IMR-90 (cell line): ENCODE results near the gene PIGBOS1. TPM values are rescaled to one million over a fixed set of nuclear protein-coding genes. Genes with fewer than 3 reads are reported as not detected.

Experiments
- ATAC-seq: fragments of 200-7000 bp; cut with Tn5 transposase; 2 replicates; pipeline ENCODE4 v1.9.1; 2020; ENCODE audit warnings: low read depth, mild to moderate bottlenecking, moderate library complexity
- BruUV-seq: library from RNA; stranded (reverse); fragments of 400-500 nt; replicated peaks from 2 replicates; lab custom pipeline; 2021; lab: Mats Ljungman, UMichigan
- CTCF ChIA-PET: fragments of 300-600 bp; formaldehyde crosslinking; extraction: SDS; loops from one replicate; lab custom pipeline; 2021; ENCODE audit warnings: antibody characterized with exemption; lab: Yijun Ruan, JAX
- POLR2A ChIA-PET: fragments of 300-600 bp; sonication (Branson Sonifier 250); formaldehyde crosslinking; loops from one replicate; lab custom pipeline; 2022; ENCODE audit warnings: antibody characterized with exemption; ENCODE audit not compliant: unreplicated experiment; lab: Charles Lee
- DNase-seq: peaks from one replicate; pipeline ENCODE4 v3.0.0; 2013
- H2AFZ ChIP-seq: replicated peaks from 2 replicates; pipeline ENCODE3; 2013; ENCODE audit warnings: low read length, mild to moderate bottlenecking; ENCODE audit not compliant: poor library complexity
- H2AK5ac ChIP-seq: 2 replicates; pipeline ENCODE4 v1.6.1; 2013; ENCODE audit warnings: low read depth, low read length, inconsistent platforms
- H2AK9ac ChIP-seq: replicated peaks from 2 replicates; pipeline ENCODE3; 2013; ENCODE audit warnings: mild to moderate bottlenecking, low read depth, low read length, moderate library complexity; ENCODE audit not compliant: poor library complexity
- H2BK120ac ChIP-seq: 2 replicates; pipeline ENCODE4 v1.6.1; 2013; ENCODE audit warnings: low read depth, low read length, inconsistent platforms
- H2BK15ac ChIP-seq: 3 replicates; pipeline ENCODE4 v1.6.1; 2013; ENCODE audit warnings: low read depth, low read length, inconsistent platforms
- H2BK20ac ChIP-seq: 2 replicates; pipeline ENCODE4 v1.6.1; 2013; ENCODE audit warnings: low read depth, mild to moderate bottlenecking, inconsistent platforms, low read length, moderate library complexity
- H2BK5ac ChIP-seq: 2 replicates; pipeline ENCODE4 v1.6.1; 2013; ENCODE audit warnings: mild to moderate bottlenecking, low read depth, low read length, inconsistent platforms; ENCODE audit not compliant: poor library complexity, severe bottlenecking
- H3K14ac ChIP-seq: replicated peaks from 2 replicates; pipeline ENCODE4 v1.6.1; 2013; ENCODE audit warnings: low read depth, low read length, inconsistent platforms
- H3K18ac ChIP-seq: 2 replicates; pipeline ENCODE4 v1.6.1; 2013; ENCODE audit warnings: low read depth, low read length, control low read depth
- H3K23ac ChIP-seq: 2 replicates; pipeline ENCODE4 v1.6.1; 2013; ENCODE audit warnings: low read depth, low read length, inconsistent platforms
- H3K27ac ChIP-seq: 2 replicates; pipeline ENCODE4 v1.5.1; 2013; ENCODE audit warnings: mild to moderate bottlenecking, control low read depth, low read length; ENCODE audit not compliant: insufficient read depth
- H3K27me3 ChIP-seq: 2 replicates; pipeline ENCODE4 v1.6.1; 2013; ENCODE audit warnings: low read length; ENCODE audit not compliant: control insufficient read depth, insufficient read depth
- H3K36me3 ChIP-seq: 2 replicates; pipeline ENCODE4 v1.6.1; 2013; ENCODE audit warnings: low read length, mixed read lengths; ENCODE audit not compliant: control insufficient read depth, insufficient read depth
- H3K4ac ChIP-seq: 2 replicates; pipeline ENCODE4 v1.6.1; 2013; ENCODE audit warnings: low read depth, low read length, inconsistent platforms
- H3K4me1 ChIP-seq: 2 replicates; pipeline ENCODE4 v1.6.1; 2013; ENCODE audit warnings: low read length, mixed read lengths; ENCODE audit not compliant: control insufficient read depth, insufficient read depth
- H3K4me2 ChIP-seq: 2 replicates; pipeline ENCODE4 v1.6.1; 2013; ENCODE audit warnings: low read depth, mild to moderate bottlenecking, control low read depth, low read length, moderate library complexity
- H3K4me3 ChIP-seq: 2 replicates; pipeline ENCODE4 v1.5.1; 2013; ENCODE audit warnings: low read depth, mild to moderate bottlenecking, control low read depth, low read length, moderate library complexity; ENCODE audit not compliant: insufficient read depth
- H3K56ac ChIP-seq: 2 replicates; pipeline ENCODE4 v1.6.1; 2013; ENCODE audit warnings: low read length, inconsistent platforms; ENCODE audit not compliant: insufficient read depth; ENCODE audit errors: extremely low read depth
- H3K79me1 ChIP-seq, 2 experiments: 2 replicates each; pipeline ENCODE4 v1.6.1; 2013; ENCODE audit warnings: low read length in 2 of 2, inconsistent platforms in 1 of 2, low read depth in 1 of 2
- H3K9ac ChIP-seq: 2 replicates; pipeline ENCODE4 v1.6.1; 2013; ENCODE audit warnings: low read depth, low read length, control low read depth
- H3K9me1 ChIP-seq: 2 replicates; pipeline ENCODE4 v1.6.1; 2013; ENCODE audit warnings: low read length, inconsistent platforms; ENCODE audit not compliant: insufficient read depth
- H3K9me3 ChIP-seq: 2 replicates; pipeline ENCODE4 v1.6.1; 2013; ENCODE audit warnings: low read length; ENCODE audit not compliant: control insufficient read depth, insufficient read depth
- H4K20me1 ChIP-seq: 2 replicates; pipeline ENCODE4 v1.6.1; 2013; ENCODE audit warnings: low read length, inconsistent platforms; ENCODE audit not compliant: insufficient read depth
- H4K5ac ChIP-seq: 2 replicates; pipeline ENCODE4 v1.6.1; 2013; ENCODE audit warnings: mild to moderate bottlenecking, low read depth, low read length, control low read depth
- H4K8ac ChIP-seq, 2 experiments: 2 replicates each; pipeline ENCODE4 v1.6.1; 2013; ENCODE audit warnings: low read depth in 2 of 2, low read length in 2 of 2, control low read depth in 1 of 2, inconsistent platforms in 1 of 2
- H4K91ac ChIP-seq: 2 replicates; pipeline ENCODE4 v1.6.1; 2013; ENCODE audit warnings: low read depth, low read length, inconsistent platforms; ENCODE audit not compliant: insufficient read depth
- BHLHE40 ChIP-seq: fragments of 150-350 bp; IDR thresholded peaks from 2 replicates; pipeline ENCODE4 v1.6.1; 2016; ENCODE audit warnings: mild to moderate bottlenecking, low read depth, low read length
- FOS ChIP-seq: fragments of 150-350 bp; IDR thresholded peaks from 2 replicates; pipeline ENCODE4 v1.6.1; 2016; ENCODE audit warnings: low read depth, low read length
- SMC3 ChIP-seq: fragments of 150-350 bp; IDR thresholded peaks from 2 replicates; pipeline ENCODE4 v1.6.1; 2016; ENCODE audit warnings: low read depth, mild to moderate bottlenecking, antibody characterized with exemption, low read length, moderate library complexity
- WGBS, 2 experiments: methylation state at CpG; one replicate each; pipeline versions ENCODE4 v1.1.5 to v1.1.7; 2013; ENCODE audit warnings: missing lambda C conversion rate in 2 of 2; ENCODE audit not compliant: insufficient read length in 1 of 2; ENCODE audit errors: extremely low coverage in 2 of 2; 5-methylcytosine and 5-hydroxymethylcytosine counted together
- dilution Hi-C: fragments of 300-500 bp; cut with HindIII; formaldehyde crosslinking; loops from one replicate; pipeline ENCODE4 v1.14.3; 2018; ENCODE audit warnings: low sequenced_read_pairs; ENCODE audit not compliant: unreplicated experiment
- in situ Hi-C: fragments of 300-500 bp; cut with MboI; formaldehyde crosslinking; loops from 3 replicates; pipeline ENCODE4 v1.14.3; 2019; ENCODE audit warnings: low sequenced_read_pairs, inconsistent platforms, mixed read lengths
- intact Hi-C: fragments of 100-400 bp; cut with micrococcal nuclease; formaldehyde crosslinking; loops from 2 replicates; pipeline ENCODE4 v1.10.0; 2022
- polyA plus RNA-seq, 3 experiments: library from polyadenylated mRNA; depleted of rRNA; stranded (reverse); fragments of >200 nt; gene quantifications; 2 replicates each; pipeline ENCODE4 v1.2.3, GENCODE V29; 2012; ENCODE audit warnings: low replicate concordance in 1 of 3
- total RNA-seq: library from RNA; depleted of rRNA; stranded (reverse); fragments of >200 nt; gene quantifications from 2 replicates; pipeline ENCODE4 v1.2.3, GENCODE V29; 2012
- TF ChIP-seq, protein P1 (sequence below): fragments of 150-350 bp; IDR thresholded peaks from 2 replicates; pipeline ENCODE4 v1.6.1; 2016; ENCODE audit warnings: low read depth, mild to moderate bottlenecking, low read length, moderate library complexity, borderline replicate concordance

The PIGBOS1 gene
- total and polyA plus RNA-seq, 2 of the 4 experiments (the other 2 are of a cell fraction), result 11.7 to 12.7 TPM

DNA sequence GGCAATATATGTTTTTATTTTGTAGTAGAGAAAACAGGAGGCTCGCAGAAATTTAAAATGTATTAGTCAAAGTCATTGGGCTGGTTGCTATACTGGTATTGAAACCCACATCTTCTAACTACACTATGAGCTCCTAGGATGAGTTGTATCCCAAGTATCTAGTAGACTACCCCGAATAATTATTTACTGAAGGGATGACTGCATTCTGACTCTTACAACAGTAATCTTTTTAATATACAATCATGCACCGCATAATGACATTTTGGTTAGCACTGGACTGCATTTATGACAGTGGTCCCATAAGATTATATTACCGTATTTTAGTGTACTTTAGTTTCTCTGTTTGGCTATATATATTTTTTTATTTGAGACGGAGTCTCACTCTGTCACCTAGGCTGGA, 15.4 kb upstream of the PIGBOS1 start:
- BruUV-seq, result no TSS peak
- H3K9me3 ChIP-seq, result no peaks in the 10 kb centered on the region
- dilution Hi-C loops, result no loop called here
- no peaks in the 10 kb centered on the region for H3K9me1 ChIP-seq
- no peak overlapping the region for H2AK5ac ChIP-seq
- no peak overlapping the region for H3K4me2 ChIP-seq
- H2BK120ac ChIP-seq, result no peak overlapping the region
- ATAC-seq (peak; percentile 93), DNase-seq (peak; percentile 90)
- H2AK9ac ChIP-seq, result no peak overlapping the region
- H4K91ac ChIP-seq, result no peak overlapping the region
- H3K23ac ChIP-seq, result no peak overlapping the region
- ChIA-PET POLR2A (interaction anchor here (0.5 kb wide), 1 partner anchor 16 kb away, joined by 3 read pairs; the partner anchor contains the start of genes PIGB and PIGBOS1), CTCF (no interaction called here)
- H3K4ac ChIP-seq, result no peak overlapping the region
- no peak overlapping the region for H4K5ac ChIP-seq
- no peak overlapping the region for H3K4me3 ChIP-seq
- no peak overlapping the region for H3K18ac ChIP-seq
- TF ChIP-seq BHLHE40, result no peak
- TF ChIP-seq, protein P1, sequence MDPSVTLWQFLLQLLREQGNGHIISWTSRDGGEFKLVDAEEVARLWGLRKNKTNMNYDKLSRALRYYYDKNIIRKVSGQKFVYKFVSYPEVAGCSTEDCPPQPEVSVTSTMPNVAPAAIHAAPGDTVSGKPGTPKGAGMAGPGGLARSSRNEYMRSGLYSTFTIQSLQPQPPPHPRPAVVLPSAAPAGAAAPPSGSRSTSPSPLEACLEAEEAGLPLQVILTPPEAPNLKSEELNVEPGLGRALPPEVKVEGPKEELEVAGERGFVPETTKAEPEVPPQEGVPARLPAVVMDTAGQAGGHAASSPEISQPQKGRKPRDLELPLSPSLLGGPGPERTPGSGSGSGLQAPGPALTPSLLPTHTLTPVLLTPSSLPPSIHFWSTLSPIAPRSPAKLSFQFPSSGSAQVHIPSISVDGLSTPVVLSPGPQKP, result no peak
- no peak for TF ChIP-seq SMC3
- TF ChIP-seq FOS, result peak; percentile 56
- H3K79me1 ChIP-seq, result no peaks in the 10 kb centered on the region; a peak in 1 of 4 replicates
- no peak overlapping the region for H3K27ac ChIP-seq
- in situ Hi-C loops, result no loop called here
- no peaks in the 10 kb centered on the region; the same call in 1 of the 2 replicates for H3K4me1 ChIP-seq
- H3K27me3 ChIP-seq, result no peaks in the 10 kb centered on the region
- intact Hi-C loops, result no loop called here
- H2AFZ ChIP-seq, result no peak overlapping the region
- no peak overlapping the region for H3K56ac ChIP-seq
- peak overlapping the region; percentile 57 for H2BK5ac ChIP-seq
- no peak overlapping the region for H2BK20ac ChIP-seq
- no peak overlapping the region for H3K9ac ChIP-seq
- no peak overlapping the region for H2BK15ac ChIP-seq
- no peak overlapping the region for H4K8ac ChIP-seq
- WGBS, 2 experiments, result no CpG with 5 or more reads among the region's 5 CpGs
- no peaks in the 10 kb centered on the region for H4K20me1 ChIP-seq
- H3K14ac ChIP-seq, result no peak overlapping the region
- H3K36me3 ChIP-seq, result peaks cover 15% of the 10 kb centered on the region
